HG03139 (cell line): ENCODE results near the gene SLIT3.

Experiments used
- ATAC-seq: cut with Tn5 transposase; IDR thresholded peaks from one replicate; pipeline ENCODE4 v1.9.1; 2021; ENCODE audit not compliant: unreplicated experiment

Gene SLIT3

DNA sequence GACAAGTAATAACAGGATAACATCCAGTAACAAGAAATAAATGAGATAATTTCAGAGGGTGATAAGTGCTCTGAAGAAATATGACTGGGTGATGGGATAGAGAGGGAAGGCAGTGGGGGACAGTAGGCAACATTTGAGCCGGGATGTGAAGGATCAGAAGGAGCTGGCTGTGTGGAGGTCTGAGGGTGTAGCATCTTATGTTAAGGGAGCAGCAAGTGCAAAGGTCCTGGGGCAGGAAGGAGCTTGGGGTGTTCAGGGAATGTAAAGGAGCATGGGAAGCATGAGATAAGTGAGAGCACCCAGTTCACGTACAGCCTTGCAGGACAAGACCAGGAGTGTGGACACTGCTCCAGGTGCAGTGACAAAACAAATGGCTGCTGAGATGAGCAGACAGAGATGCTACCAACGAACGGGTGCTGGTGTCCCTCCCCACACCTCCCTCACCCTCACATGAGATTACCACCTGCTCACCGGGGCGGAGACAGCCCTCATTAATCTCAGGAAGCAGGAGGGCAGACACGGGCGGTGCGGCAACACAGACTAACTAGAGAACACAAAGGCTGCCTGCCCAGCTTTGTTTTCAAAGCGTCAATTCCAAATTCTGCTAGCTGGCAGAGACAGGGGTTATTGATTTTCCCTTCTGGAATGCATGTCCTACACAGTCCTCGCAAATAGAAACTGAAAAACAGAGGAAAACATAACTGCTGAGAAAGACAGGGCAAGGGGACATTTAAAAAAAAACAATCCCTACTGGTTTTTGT lies 423.6 kb downstream of the SLIT3 start:
- no peak for ATAC-seq

DNA sequence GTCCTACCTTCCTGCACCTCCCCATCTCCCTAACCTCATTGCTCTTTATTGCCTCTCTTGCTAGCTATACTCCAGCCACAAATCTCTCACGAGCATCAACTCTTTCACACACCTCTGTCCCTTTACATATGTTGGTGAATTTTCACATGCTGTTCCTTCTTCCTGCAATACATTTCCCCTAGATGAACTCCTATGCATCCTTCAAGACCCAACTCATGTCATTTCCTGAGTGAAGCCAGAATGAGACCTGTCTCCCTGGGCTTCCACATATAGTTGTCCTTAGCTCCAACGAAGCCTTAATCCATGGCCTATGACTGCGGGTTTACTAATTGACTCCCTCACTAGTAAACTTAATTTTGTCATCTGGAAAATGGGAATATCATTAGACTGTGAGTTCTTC lies 424.5 kb downstream of the SLIT3 start:
- ATAC-seq, result no peak

DNA sequence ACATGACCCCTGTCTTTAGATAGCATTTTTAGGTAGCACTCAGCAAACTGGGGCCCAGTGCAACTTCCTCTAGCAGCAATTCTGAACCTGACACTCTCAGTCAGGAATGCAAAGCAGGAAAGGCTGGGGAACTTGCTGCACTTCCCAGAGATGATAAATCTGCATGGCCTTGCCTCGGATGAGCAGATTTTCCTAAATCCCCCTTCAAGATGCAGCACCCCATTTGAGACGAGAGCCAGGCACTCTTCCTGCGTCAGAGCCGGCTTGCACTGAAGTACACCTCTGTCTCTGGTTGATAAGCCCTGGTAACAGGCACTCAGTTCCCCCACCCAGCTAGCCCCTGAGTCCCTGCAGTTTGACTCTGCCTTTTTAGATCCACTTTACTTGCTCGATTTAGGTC lies 425.1 kb downstream of the SLIT3 start:
- ATAC-seq, result no peak

DNA sequence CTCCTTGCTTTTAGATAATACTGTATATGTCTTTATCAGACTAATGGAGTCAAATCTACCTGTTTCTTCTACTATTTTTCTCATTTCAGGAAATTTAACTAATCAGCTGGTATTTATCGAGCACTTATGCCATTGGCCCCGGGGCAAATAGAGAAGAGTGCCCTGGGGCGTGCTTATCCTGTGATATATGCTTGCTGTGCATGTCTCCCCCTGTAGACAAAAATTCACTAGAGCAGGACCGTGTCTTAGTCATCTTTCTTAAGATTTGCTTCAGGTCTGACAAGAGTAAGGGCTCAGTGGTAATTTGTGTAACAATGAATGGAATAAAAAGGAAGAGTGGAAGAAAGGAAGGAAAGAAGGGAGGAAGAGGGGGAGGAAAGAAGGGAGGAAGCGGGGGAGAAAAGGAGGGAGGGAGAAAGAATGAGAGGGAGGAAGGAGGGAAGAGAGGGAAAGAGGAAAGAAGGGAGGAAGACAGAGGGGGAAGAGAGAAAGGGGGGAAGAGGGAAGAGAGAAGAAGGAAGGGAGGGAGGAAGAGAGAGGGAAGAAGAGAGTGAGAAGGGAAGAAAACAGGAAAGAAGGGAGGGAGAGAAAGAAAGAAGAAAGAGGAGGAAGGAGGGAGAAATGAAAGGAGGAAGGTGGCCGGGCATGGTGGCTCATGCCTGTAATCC lies 426.1 kb downstream of the SLIT3 start:
- ATAC-seq, result no peak

DNA sequence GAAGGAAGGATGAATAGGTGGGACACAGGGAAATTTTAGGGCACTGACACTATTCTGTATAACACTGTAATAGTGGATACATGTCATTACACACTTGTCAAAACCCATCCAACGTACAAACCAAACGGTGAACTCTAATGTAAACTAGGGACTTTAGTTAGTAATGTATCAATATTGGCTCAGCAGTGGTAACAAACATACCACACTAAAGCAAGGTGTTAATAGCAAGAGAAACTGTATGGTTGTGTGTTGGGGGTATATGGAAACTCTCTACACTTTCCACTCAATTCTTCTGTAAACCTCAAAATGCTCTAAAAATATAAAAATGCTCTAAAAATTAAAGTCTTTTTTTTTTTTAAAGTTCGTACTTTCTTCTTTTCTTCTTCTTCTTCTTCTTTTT lies 428.7 kb downstream of the SLIT3 start:
- no peak for ATAC-seq

DNA sequence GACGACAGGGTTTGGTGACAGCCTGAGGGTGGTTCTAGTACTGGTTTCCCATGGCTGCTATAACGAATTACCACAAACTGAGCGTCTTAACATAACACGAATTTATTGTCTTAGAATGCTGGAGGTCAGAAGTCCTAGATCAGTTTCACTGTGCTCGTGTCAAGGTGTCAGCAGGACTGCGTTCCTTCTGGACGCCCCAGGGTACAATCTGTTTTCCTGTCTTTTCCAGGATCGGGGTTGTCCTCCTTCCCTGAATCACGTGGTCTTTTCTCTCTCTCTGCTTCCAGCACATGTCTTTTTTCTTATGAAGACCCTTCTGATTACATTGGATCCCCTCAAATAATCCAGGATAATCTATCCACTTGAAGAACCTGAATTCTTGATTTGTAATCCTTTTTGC lies 430.0 kb downstream of the SLIT3 start:
- ATAC-seq, result no peak

DNA sequence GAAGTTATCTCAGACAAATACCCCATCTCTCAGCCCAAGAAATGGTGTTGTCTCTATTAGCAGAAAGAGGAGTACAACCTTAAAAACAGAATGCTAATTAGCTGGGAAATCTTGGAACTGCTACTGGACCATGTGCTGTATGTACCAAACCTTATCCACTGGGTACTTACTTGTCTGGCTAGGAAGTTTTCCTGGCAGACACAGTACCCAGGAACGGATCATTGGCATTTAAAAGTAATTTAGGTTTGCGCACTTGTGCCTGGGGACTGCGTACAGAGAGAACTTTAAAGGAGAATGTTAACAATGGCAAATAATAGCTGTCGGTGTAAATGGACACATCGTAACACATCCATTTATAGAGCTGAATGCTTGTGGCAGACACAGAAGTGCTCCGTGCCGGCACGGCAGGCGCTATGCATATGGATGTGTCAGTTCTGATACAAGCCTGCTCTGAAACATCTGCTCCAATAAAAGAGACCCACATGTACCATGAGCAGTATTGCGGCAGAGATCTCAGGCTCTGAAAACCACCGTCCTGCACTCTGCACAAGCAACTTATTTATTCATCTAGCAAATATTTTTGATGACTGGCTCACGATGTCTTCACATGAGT lies 431.2 kb downstream of the SLIT3 start:
- no peak for ATAC-seq

DNA sequence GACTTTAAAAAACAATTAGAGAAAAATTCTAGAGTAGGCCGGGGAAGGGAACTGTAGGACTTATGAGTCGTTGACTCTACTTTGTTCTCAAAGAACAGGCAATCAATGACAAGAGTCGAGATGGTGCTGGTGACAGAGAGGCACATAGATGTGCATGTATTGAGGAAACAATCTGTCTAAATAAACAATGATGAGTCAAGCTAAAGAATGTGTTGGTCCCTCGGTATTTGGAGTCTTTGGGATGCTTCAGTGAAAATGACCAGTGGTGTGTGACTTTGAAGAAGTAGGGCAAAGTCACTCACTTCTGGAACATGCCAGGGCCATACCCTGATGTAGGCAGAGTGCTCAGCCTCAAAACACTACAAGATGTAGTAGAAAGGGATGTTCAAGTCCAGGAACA lies 433.7 kb downstream of the SLIT3 start:
- no peak for ATAC-seq

DNA sequence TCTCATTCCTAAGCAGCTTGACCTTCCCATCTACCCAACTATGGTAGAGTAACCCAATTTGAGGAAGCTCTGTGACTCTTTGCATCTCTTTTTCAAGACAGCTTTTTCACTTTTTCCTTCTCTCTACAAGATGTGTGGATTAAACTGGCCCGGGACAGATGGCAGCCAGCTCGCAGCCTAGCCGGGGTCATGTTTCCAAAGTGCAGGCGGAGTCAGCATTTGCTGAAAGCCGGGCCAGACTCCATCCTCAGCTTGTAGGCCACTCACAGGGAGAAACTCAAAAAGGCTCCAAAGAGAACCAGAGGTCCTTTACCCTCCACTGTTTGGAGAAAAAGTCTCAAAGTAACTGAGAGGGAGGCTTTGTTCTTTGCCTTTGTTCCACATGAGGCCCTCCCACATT lies 435.0 kb downstream of the SLIT3 start:
- no peak for ATAC-seq

DNA sequence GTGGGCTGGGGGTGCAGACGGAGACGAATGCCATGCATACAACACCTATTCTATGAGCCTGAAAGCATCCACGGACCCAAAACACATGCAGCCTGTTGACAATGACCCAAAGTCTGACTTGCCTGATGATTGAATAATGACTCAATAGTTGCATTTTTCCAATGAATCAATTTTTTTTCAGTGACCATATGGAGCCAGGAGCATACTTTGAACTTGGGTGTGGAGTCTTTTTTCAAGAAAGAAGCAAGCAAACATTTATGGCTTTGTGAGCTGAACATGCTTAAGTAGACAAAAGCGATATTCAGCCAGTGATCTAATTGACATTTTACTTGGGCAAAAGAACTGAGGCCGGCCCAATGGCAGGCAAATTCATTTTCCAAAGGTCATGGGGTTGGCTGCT lies 437.9 kb downstream of the SLIT3 start:
- ATAC-seq, result no peak

DNA sequence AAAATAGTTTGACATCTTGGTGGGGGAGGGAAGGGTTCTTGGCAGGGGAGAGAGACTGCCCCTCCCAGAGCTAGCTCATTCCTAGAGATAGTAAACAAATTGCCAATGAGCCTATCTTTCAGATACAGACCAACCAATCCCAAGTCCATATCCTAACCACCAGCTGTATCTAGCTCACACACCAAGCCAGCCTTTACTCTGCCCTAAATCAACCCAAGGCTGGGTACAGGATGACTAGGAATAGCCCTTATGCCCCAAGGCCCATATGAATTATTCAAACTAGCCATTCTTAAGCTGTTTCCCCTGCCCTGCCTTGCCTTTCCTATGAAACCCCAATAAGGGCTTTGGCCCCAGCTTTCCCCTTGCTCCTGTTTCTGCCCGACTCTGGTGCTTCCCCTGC lies 440.4 kb downstream of the SLIT3 start:
- no peak for ATAC-seq

DNA sequence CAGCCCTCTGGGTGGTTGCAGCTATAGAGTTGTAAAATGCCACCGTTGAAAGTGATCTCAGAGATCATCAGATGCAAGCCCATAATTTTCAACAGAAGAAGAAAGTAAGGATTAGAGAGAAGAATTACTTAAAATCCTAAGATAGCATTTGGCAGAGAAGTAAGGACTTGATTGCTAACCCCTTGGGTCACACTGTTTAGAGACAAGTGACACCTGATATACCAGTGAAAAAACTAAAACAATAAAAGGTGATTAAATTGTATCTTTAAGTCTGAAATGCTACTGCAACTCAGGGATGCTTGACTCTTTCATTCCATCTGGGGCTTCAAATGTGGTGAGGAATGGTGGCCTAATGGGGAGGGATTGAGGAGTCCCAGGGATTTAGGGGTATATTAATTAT lies 440.9 kb downstream of the SLIT3 start:
- ATAC-seq, result no peak

DNA sequence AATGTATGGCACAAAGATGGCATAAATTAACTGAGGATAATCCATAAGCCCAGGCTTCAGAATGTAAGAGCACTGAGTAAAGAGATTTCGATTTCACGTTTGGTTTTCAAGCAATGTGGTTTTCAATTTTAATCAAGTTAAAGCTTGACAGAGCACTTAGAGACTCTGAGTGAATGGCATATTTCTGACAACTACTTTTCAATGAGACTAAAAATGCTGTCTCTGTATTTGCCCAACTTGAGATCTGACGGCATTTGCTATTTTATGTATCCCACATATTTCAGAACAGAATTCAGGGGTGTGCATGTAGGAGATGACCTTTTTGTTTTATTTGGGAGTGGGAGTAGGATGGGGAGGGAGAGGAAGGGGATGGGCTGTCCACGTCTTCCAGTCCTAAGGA lies 441.5 kb downstream of the SLIT3 start:
- no peak for ATAC-seq

DNA sequence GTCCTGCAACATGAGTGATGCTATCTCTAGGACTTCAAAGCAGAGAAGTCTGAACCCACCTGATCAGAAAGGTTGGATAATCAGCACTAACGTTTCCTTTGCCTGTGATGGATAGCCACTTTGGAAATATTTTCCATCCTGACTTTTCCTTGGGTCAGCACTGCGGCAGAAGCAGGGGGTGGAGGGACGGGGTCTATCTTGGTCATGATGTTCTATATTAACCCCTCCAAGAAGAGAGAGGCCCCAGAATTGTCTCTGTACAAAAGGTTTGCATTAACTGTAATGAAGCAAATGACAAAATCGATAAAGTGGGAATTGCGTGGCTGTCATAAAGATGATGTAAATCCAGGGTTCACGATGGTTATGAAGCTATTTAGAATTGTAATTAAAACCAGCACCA lies 441.9 kb downstream of the SLIT3 start:
- ATAC-seq, result no peak

DNA sequence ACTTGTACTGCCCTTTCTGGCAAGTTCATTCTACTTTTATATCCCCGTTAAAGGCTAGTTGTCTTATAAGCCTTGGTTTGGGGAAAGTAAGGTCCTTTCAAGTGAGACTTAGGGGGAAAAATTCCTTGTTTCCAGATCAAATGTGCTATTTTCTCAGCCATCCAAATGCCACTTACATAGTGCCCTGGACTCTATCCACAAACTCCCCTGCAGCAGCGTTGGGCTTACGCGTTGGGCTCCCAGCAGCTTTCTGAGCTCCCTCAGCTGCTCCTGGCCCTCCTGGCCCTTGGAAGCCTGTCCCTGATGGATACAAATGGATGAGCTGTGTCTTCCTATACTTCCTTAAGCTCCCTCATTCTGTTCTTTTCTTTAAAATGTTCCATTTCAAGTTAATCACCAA lies 442.6 kb downstream of the SLIT3 start:
- ATAC-seq, result no peak

DNA sequence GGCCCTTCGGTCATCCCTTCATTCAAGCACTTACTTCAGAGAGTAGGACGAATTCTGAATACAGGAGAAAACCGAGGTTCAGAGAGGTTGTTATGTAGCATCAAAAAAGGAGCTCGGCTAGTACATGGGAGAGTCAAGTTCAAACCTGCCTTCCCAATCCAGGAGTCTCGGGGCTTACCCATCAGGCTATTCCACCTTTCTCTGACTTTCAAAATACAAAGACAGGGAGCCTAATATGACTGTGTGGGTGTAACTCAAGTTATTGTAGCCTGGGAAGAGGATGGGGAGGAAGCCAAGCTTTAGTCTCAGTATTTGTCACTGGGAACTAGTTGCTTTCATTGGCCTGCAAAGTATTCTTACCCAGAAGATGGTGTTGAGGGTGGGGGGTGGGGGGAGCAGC lies 447.0 kb downstream of the SLIT3 start:
- no peak for ATAC-seq

DNA sequence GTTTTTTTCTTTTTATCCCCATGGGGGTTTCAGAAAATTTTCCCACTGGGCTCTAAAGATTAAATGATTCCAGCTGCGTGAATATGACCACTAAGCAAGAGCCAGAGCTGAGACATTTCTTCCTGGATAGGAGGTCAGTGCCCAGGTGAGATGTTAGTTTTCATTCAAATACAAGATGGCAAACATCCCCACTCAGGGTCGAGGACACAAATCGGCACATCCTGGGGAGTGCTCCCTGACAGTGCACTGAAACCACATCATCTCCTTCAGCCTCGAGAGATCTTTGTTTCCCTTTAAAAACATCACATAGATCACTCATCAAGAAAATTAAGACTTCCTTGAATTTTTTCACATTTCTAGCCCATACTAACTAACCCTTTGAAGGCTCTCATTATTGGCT lies 448.6 kb downstream of the SLIT3 start:
- ATAC-seq, result no peak

DNA sequence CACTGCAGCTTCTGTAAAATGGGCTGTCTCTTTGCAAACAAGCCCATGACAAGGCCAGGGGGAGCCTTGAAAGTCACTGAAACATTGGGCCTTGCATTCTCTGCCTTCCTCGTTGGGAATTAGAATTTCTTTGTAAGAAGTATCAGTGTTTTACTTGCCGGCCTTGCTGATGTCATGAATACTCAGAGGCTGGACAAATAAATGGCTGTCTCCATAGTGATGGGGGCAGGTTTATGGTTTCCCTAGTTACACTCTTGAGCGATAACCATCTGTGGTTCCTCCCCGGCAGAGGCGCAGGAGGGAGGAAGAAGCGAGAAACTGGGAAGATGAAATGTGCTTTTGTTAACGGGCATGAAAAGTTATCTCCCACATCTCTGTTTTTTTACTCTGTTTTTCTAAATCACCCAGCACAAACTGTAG lies 449.0 kb downstream of the SLIT3 start:
- peak; percentile 93 for ATAC-seq

DNA sequence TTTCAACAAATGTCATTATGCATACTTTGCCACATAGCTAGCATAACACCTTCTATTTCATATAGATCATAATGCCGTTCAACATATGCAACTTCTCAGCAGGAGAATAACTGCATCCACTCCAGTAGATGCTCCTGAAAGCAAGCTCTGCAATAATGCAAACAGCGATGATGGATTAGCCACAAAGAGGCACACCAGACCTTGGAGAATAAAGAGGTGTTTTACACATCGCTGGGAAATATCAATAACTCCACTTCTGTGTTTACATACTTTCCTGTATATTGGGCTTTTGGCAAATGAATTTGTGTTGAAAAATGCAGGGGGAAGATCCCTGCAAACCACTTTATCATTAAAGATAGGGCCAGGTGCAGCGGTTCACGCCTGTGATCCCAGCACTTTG lies 450.3 kb downstream of the SLIT3 start:
- no peak for ATAC-seq

DNA sequence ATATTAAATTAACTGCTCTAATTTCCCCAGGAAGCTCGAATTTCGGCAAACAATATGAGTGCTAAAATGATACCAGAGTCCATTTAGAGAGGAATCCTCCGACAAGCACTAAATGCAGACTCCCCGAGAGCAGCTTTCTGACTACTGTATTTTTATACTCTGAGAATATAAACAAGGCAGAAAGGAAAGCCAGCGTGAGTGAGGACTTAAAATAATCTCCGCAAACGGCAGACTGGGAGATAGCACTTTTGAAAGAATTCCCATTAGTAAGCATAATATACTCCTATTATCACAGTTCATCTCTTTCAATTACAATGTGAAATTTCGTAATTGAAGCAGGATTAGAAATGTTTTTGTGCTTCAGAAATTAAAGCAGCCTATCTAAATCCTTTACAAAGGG lies 452.4 kb downstream of the SLIT3 start:
- no peak for ATAC-seq

DNA sequence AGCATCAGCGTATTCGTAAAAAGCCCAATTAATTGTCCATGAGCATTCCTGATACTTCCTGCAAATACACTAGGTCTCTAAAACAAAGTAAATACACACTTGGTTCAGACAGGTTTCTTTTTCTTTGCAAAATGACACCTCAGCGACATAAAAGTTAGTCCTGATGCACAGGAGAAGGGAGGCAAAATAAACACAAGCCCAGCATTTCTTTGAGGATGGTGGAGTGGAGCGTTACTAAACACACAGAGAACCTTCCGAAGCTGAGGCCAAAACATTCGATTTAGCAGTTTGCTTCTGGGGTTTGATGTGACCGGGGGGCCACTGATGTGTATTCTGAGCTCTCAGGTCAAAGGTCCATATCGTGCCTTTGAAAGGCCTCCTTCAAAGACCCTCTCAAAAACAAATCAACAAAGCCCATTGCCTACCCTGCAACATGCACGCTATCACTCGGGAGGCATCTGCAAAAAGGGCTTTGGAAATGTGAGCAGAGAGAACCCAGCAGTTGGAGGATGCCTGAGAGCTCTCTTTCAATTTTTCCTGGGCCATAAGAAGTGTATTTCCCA lies 453.3 kb downstream of the SLIT3 start:
- ATAC-seq, result no peak

DNA sequence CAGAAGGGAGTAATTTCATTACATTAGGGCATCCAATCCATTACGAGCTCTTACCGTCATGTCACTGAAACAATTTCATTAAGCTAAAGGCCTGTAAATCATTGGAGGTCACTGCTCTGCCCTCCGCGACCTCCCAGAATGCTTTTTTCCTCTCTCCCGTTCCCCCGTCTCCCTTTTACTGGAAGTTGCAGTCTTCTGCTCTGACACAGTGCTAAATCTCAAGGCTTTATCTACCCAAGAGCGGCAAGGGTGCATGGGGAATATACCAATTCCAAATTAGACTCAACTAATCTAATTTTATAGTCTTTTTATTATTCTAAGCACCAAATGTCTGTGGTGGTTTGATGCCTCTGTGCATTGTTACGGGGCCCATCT lies 456.0 kb downstream of the SLIT3 start:
- ATAC-seq, result no peak
